ENCODE measurements around the gene THBS2.

DNA sequence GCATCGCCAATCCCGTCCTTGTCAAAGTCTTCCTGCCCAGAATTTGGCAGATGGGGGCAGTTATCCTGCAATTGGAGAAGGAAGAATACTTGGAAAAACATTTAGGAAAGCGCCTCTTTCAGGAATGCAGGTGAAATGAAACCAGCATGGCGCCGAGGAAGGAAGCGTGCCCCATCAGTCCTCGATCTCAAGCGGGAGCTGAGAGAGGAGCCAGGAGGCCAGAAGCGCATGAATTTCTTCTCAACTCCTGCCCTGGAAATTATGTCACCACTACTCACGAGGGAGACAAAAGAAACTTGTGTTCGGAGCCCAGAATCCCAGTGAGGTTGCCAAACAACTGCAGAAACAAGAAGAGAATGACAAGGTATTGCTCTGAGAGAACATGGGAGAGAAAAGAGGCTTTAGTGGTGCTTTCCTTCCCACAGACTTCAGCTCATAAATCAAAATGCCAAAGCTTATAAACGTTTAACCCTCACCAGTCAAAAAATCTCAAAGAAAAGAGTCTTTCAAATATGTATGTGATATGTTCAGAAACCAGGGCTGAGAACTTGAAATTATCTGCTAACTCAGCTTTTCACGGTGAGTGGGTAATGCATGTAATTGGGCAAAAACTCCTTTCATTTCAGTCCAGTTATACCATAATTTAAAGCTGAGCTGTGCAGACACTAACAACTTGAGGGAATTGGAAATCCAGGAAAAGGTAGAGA lies 23.9 kb downstream of the THBS2 start:
- TF ChIP-seq GATA2 (IDR thresholded peaks at IDR 0.05; ENCODE audit: low read depth, low read length), result no peak
- TF ChIP-seq GATA3 (IDR thresholded peaks at IDR 0.05; ENCODE audit: low read depth, low read length), result no peak

All from SH-SY5Y (cell line).